Daoy (cell line): ENCODE results near the gene CD247. TPM values are rescaled to one million over a fixed set of nuclear protein-coding genes. Genes with fewer than 3 reads are reported as not detected.
A peak's percentile ranks its signal among the peaks of the same experiment; 100 is the strongest.

Experiments
- DNase-seq: peaks from one replicate; pipeline ENCODE4 v3.0.0-alpha.2; 2015; ENCODE audit warnings: low read depth
- total RNA-seq: library from RNA; depleted of rRNA; stranded (reverse); fragments of >200 nt; shearing (Covaris generic); gene quantifications from 2 replicates; pipeline ENCODE4 v1.2.3, GENCODE V29; 2014

The CD247 gene
- total RNA-seq, 1 experiment from 2014 or later = 1.5 TPM

GRCh38 chr1:167489571-167490340 lies 28.6 kb downstream of the CD247 start:
- DNase-seq = no peak

- DNase-seq = no peak
These were observed 29.5 kb downstream of the CD247 start for GRCh38 chr1:167488786-167489185.

- no peak for DNase-seq
These were observed 30.7 kb downstream of the CD247 start for GRCh38 chr1:167487614-167488013.

GRCh38 chr1:167486090-167486824 lies 32.1 kb downstream of the CD247 start:
- no peak for DNase-seq

GRCh38 chr1:167484726-167485502 lies 33.4 kb downstream of the CD247 start:
- no peak for DNase-seq

- no peak for DNase-seq
These were observed 34.5 kb downstream of the CD247 start for GRCh38 chr1:167483790-167484189.

GRCh38 chr1:167482184-167482583 lies 36.1 kb downstream of the CD247 start:
- no peak for DNase-seq

GRCh38 chr1:167479331-167479979 lies 38.9 kb downstream of the CD247 start:
- DNase-seq = no peak

GRCh38 chr1:167477986-167478385 lies 40.3 kb downstream of the CD247 start:
- DNase-seq = no peak

- no peak for DNase-seq
These were observed 42.3 kb downstream of the CD247 start for GRCh38 chr1:167476061-167476460.

- DNase-seq = no peak
These were observed 44.1 kb downstream of the CD247 start for GRCh38 chr1:167474191-167474641.

GRCh38 chr1:167473761-167474160 lies 44.6 kb downstream of the CD247 start:
- no peak for DNase-seq

- peak; percentile 37 for DNase-seq
These were observed 45.4 kb downstream of the CD247 start for GRCh38 chr1:167472752-167473521.

GRCh38 chr1:167471568-167471967 lies 46.8 kb downstream of the CD247 start:
- DNase-seq = no peak

- no peak for DNase-seq
These were observed 48.9 kb downstream of the CD247 start for GRCh38 chr1:167469280-167469965.

GRCh38 chr1:167467752-167468151 lies 50.6 kb downstream of the CD247 start:
- no peak for DNase-seq

- DNase-seq = no peak
These were observed 51.1 kb downstream of the CD247 start for GRCh38 chr1:167467126-167467710.

GRCh38 chr1:167465743-167466142 lies 52.6 kb downstream of the CD247 start:
- no peak for DNase-seq

GRCh38 chr1:167465018-167465417 lies 53.3 kb downstream of the CD247 start:
- DNase-seq = no peak
